Lower leg skin (tissue), 3 donors: ENCODE data around the gene FGF12.

ENCODE experiments used
- CTCF ChIP-seq, 3 donors: fragments of 450-650 bp; IDR thresholded peaks; one replicate each; pipeline ENCODE4 v1.5.1; 2016; ENCODE audit warnings: antibody characterized with exemption in 3 of 3, mild to moderate bottlenecking in 3 of 3, moderate library complexity in 2 of 3
- POLR2A ChIP-seq, 2 donors: fragments of 450-650 bp; IDR thresholded peaks; one replicate each; pipeline ENCODE4 v1.6.1; 2016 to 2017; ENCODE audit warnings: antibody characterized with exemption in 2 of 2, mild to moderate bottlenecking in 1 of 2, moderate library complexity in 1 of 2

DNA sequence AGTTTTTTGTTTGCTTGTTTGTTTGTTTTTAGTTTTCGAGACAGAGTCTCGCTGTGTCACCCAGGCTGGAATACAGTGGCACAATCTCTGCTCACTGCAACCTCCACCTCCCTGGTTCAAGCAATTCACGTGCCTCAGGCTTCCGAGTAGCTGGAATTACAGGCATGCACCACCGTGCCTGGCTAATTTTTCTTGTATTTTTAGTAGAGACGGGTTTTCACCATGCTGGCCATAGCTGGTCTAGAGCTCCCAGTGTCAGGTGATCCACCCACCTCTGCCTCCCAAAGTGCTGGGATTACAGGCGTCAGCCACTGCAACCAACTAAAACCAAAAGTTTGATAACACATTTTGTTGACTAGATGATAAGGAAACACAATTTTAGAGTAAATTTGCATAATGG lies 372.7 kb downstream of the FGF12 start:
- TF ChIP-seq CTCF (IDR thresholded peaks at IDR 0.05) (no peak), POLR2A (IDR thresholded peaks at IDR 0.05) (no peak)
